Left cardiac atrium (tissue), 4 donors: ENCODE results near the gene GPRC5A. TPM values are rescaled to one million over a fixed set of nuclear protein-coding genes. Genes with fewer than 3 reads are reported as not detected.

Experiments
- ATAC-seq, 2 donors: fragments of 200-7000 bp; cut with Tn5 transposase; one replicate each; pipeline ENCODE4 v1.9.1; 2020; ENCODE audit warnings: mild to moderate bottlenecking in 2 of 2, moderate library complexity in 2 of 2
- DNase-seq: peaks from one replicate; pipeline ENCODE4 v3.0.0-alpha.2; 2020
- intact Hi-C, 2 donors: fragments of 100-400 bp; cut with DNase I; formaldehyde crosslinking; loops; one replicate each; pipeline versions ENCODE4 v1.14.1 to v1.15.1; 2022 to 2023
- total RNA-seq, 2 donors: library from RNA; stranded (reverse); fragmentation: NEBNext Ultra II Directional; extraction: Animal tissue kit (Norgen Biotek cat#: 25700); gene quantifications; one replicate each; pipeline ENCODE4 v1.2.1, GENCODE V29; 2021
- donor health status: DM: no; HTN: yes; CAD: no.
- donor health status: DM: no; HTN: yes; CAD: no; lungs with severe emphysema.
- donor health status: DM: yes; HTN: yes; CAD: no.
- donor health status: Dilated cardiomyopathy.

The GPRC5A gene
- total RNA-seq, 2 donors from 2014 or later = 2.6 to 5.6 TPM

DNA sequence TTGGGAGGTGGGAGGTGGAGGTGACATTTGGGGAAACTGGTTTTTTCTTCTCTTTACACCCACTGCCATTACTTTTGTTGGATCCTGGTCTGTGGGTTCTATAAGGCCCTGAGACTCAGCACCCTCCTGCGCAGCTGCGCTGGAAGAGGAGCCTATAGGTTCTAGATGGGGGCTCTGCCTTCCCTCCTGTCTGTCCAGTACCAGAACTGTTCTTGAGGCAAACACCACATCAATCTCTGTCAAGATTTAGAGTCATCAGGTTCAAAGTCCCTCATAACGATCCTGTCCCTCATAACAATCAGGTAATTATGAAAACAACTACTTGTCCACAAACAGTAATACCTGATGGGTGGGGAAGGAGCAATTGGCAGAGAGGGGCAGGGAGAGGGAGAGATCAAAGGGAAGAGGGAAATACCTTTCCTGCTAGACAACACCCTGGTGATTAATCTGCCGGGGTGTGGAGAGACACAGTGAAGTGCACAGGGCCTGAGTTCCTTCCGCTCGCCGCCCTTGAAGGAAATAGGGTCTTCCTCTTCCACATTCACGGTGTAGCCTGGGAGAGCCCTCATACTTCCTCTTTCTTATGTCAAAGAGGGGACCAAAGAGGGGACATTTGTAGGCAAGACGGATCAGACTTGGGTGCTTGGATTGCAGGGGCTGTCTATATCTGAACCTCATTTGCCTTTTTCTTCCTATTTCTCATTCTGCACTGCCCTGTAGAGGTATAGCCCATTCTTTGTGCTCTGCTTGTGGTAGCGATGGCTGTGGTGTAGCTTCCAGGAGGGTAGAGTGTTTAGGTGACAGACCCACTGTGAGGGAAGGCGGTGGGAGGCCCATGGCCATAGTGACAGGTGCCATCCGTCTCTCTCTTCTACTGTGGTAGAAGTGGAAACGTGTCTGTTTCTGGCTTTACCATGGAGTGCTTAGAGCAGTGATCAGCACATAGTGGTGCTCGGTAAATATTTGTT lies 12.6 kb downstream of the GPRC5A start:
- DNase-seq = no peak
- ATAC-seq = no peak
- intact Hi-C loops = no loop called here

GRCh38 chr12:12907552-12907951 lies 16.2 kb downstream of the GPRC5A start:
- intact Hi-C loops = no loop called here
- DNase-seq = no peak
- ATAC-seq = no peak

DNA sequence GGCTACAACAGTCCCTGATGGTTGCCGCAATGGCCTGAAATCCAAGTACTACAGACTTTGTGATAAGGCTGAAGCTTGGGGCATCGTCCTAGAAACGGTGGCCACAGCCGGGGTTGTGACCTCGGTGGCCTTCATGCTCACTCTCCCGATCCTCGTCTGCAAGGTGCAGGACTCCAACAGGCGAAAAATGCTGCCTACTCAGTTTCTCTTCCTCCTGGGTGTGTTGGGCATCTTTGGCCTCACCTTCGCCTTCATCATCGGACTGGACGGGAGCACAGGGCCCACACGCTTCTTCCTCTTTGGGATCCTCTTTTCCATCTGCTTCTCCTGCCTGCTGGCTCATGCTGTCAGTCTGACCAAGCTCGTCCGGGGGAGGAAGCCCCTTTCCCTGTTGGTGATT lies 16.9 kb downstream of the GPRC5A start:
- ATAC-seq = no peak
- no peak for DNase-seq
- intact Hi-C loops = no loop called here

DNA sequence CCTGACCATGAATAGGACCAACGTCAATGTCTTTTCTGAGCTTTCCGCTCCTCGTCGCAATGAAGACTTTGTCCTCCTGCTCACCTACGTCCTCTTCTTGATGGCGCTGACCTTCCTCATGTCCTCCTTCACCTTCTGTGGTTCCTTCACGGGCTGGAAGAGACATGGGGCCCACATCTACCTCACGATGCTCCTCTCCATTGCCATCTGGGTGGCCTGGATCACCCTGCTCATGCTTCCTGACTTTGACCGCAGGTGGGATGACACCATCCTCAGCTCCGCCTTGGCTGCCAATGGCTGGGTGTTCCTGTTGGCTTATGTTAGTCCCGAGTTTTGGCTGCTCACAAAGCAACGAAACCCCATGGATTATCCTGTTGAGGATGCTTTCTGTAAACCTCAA lies 17.3 kb downstream of the GPRC5A start:
- DNase-seq (no peak), ATAC-seq (no peak)
- intact Hi-C loops = no loop called here

DNA sequence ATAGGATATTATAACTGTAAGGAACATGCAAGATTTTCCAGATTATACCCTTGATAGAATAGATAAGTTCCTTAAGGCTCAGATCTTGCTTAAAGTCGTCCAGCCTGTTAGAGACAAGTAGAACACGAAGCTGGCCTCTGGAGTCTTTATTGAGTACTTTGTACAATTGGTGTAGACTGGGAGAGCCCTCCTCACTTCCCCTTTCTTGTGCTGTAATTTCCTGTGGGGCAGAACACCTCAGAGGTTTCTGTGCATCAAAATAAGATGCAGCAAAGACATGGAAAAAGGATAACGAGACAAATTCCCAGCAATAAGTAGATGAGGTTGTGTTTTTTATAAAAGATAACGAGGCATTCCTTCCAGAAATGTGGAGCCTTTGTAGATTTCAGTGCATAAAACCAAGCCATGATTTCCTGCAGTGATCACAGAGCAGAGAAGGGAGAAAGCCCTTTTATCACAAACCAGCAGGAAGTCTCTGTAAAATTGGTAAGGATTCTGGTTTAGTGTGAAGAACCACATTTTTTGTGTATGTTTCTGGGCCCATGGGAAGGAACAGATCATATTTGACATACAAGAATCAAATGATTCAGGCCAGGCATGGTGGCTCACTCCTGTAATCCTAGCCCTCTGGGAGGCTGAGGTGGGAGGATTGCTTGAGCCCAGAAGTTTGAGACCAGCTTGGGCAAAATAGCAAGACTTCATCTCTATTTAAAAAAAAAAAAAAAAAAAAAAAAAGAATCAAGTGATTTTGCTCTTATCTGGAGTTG lies 18.0 kb downstream of the GPRC5A start:
- intact Hi-C loops = no loop called here
- ATAC-seq (peak in 1 of 2 donors; percentile 18), DNase-seq (no peak)

- ATAC-seq (peak; percentile 50 to 74), DNase-seq (no peak)
- intact Hi-C loops = loop anchor here in 1 of 2 donors (10.0 kb wide), 1 partner anchor 185 kb away; no protein-coding TSS in a partner anchor
Measured at GRCh38 chr12:12909995-12910420, 18.6 kb downstream of the GPRC5A start.

- intact Hi-C loops = loop anchor here in 1 of 2 donors (10.0 kb wide), 1 partner anchor 182 kb away; no protein-coding TSS in a partner anchor
- no peak for DNase-seq
- no peak for ATAC-seq
Measured at GRCh38 chr12:12912711-12913110, 21.3 kb downstream of the GPRC5A start.

GRCh38 chr12:12915656-12916055 lies 24.3 kb downstream of the GPRC5A start:
- intact Hi-C loops = loop anchor here (5.0 to 10.0 kb wide), 6 partner anchors 62 to 317 kb away; no protein-coding TSS in a partner anchor
- DNase-seq (no peak), ATAC-seq (no peak)

DNA sequence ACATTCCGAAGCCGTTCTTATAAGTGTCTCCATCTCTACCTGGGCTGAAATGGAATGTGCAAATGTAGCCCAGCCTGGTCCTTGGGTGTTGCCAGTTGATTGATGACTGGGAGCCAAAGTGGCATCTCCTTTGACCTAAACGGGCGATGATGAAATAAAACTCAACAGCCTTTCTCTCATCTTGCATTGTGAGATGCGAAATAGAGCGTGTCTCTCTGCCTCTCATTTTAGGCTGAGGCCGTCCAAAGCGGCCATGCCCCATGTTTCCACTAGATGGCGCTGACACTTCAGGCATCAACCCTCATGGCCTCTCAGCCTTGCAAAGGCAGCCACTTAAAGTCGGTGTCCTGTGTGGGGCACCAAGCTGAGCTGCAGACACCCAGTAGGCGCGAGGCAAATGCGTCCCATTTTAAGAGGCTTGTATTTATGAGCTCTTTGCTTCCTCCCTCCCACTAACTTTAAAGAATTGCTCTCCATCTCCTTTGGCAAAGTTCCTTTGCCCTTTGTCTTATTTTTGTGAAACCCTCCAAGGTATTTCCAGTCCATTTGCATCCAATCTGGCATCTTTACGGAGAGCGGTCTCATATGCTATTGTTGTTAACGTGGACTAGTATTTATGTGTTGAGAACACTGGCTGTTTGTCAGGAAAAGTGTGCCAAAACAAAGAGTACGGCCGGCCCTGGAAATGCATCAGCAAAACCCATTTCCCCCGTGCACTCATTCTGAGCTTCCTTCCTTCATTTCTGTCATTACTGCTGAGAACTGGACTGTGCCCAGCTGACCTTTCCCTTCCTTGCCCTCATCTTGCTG lies 25.0 kb downstream of the GPRC5A start:
- intact Hi-C loops = loop anchor here (5.0 to 10.0 kb wide), 6 partner anchors 61 to 316 kb away; no protein-coding TSS in a partner anchor
- ATAC-seq (peak; percentile 90 to 96), DNase-seq (peak; percentile 81)

GRCh38 chr12:12917517-12917916 lies 26.2 kb downstream of the GPRC5A start:
- ATAC-seq (no peak), DNase-seq (no peak)
- intact Hi-C loops = loop anchor here (5.0 to 10.0 kb wide), 6 partner anchors 60 to 315 kb away; no protein-coding TSS in a partner anchor

- ATAC-seq = no peak
- no peak for DNase-seq
- intact Hi-C loops = loop anchor here (5.0 to 10.0 kb wide), 6 partner anchors 58 to 313 kb away; no protein-coding TSS in a partner anchor
Measured at GRCh38 chr12:12918781-12919389, 27.5 kb downstream of the GPRC5A start.

- ATAC-seq (no peak), DNase-seq (no peak)
- intact Hi-C loops = loop anchor here (5.0 to 10.0 kb wide), 6 partner anchors 57 to 312 kb away; no protein-coding TSS in a partner anchor
Measured at GRCh38 chr12:12919666-12920435, 28.5 kb downstream of the GPRC5A start.

DNA sequence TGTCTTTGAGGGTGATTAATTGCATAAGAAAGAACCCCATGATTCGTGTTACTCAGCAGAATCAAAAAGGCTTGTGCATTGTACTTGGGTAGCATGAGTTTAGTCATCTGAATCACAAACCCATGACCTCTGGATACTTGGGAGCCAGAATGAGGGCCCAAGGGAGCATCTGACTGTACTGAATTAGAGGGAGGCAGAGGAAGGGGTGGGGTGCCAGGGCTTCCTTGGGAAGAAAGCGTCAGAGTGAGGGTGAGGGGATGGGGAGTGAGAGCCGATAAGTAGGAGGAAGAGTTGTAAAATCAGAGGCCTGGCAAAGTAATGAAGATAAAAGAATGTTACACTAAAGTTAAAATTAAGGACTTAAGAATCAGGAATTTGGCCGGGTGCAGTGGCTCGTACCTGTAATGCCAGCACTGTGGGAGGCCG lies 30.8 kb downstream of the GPRC5A start:
- ATAC-seq = peak in 1 of 2 donors; percentile 85
- intact Hi-C loops = no loop called here
- DNase-seq = peak; percentile 75

DNA sequence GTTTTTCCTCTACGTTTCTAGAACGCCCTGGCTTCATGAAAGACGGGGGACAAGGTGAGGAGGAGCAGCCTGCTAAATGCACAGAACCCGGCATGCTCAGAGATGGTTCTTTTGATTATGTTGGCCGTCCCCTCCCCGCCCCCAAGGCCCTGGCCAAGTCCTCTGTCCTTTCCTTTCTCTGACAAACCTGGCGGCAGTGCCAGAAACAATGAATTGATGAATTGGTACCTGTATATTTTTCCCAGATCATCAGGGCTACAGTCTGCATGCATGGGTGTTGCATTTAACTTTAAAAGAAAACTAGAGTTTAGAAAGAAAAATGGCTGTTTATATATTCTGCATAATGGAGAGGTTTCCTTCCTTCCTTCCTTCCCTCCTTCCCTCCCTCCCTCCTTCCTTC lies 31.6 kb downstream of the GPRC5A start:
- ATAC-seq (no peak), DNase-seq (no peak)
- intact Hi-C loops = no loop called here

GRCh38 chr12:12924169-12924568 lies 32.8 kb downstream of the GPRC5A start:
- no peak for ATAC-seq
- intact Hi-C loops = no loop called here

GRCh38 chr12:12925388-12925787 lies 34.0 kb downstream of the GPRC5A start:
- intact Hi-C loops = no loop called here
- ATAC-seq (no peak), DNase-seq (no peak)

More at GRCh38 chr12:12924169-12924568, 32.8 kb downstream of the GPRC5A start:
- DNase-seq = no peak

GRCh38 chr12:12926571-12927071 lies 35.3 kb downstream of the GPRC5A start:
- ATAC-seq (no peak), DNase-seq (no peak)
- intact Hi-C loops = no loop called here
